Measurements from ENCODE around the gene ARHGAP11A.

GRCh38 chr15:32685576-32685975 lies 70.3 kb downstream of the ARHGAP11A start:
- no peak for TF ChIP-seq CTCF (IDR thresholded peaks at IDR 0.05)
- no peak for TF ChIP-seq POLR2A (IDR thresholded peaks at IDR 0.05)

Measured in adrenal gland (tissue), 5 donors.